SK-N-SH (cell line): ENCODE measurements around the gene CCDC187. TPM values are rescaled to one million over a fixed set of nuclear protein-coding genes. Genes with fewer than 3 reads are reported as not detected.

Experiments
- CTCF ChIA-PET: fragments of 300-600, 350-600 bp; formaldehyde crosslinking; extraction: SDS; loops from one replicate; lab custom pipeline; 2021; lab: Yijun Ruan, JAX
- POLR2A ChIA-PET: fragments of 350-600 bp; sonication (Branson Sonifier 250); formaldehyde crosslinking; extraction: SDS; loops from one replicate; lab custom pipeline; 2020; ENCODE audit warnings: antibody characterized with exemption, inconsistent platforms; lab: Yijun Ruan, JAX
- DNase-seq: peaks from one replicate; pipeline ENCODE4 v3.0.0; 2012
- H2AFZ ChIP-seq: fragments of 200-600 bp; sonication (generic); 2 replicates; pipeline ENCODE4 v1.8.1; 2016; ENCODE audit warnings: antibody characterized with exemption, mild to moderate bottlenecking, low read depth
- H3F3A ChIP-seq: fragments of 200-600 bp; sonication (generic); replicated peaks from 2 replicates; pipeline ENCODE3; 2016; ENCODE audit warnings: antibody characterized with exemption, mild to moderate bottlenecking; ENCODE audit not compliant: insufficient read depth
- H3K27ac ChIP-seq, 2 experiments: fragments of 200-500 bp in 1 of 2; fragments of 200-600 bp in 1 of 2; sonication (Bioruptor generic) in 1 of 2; sonication (generic), shearing (Covaris generic) in 1 of 2; 2 replicates each; pipeline versions ENCODE4 v1.5.1 to v1.6.1; 2014 to 2016; ENCODE audit warnings: low read depth in 2 of 2, inconsistent platforms in 1 of 2, low read length in 1 of 2, mild to moderate bottlenecking in 1 of 2, mixed read lengths in 1 of 2
- H3K27me3 ChIP-seq: fragments of 200-600 bp; sonication (generic), shearing (Covaris generic); 2 replicates; pipeline ENCODE4 v1.6.1; 2016; ENCODE audit warnings: mixed run types; ENCODE audit not compliant: insufficient read depth
- H3K36me3 ChIP-seq, 2 experiments: fragments of 200-500 bp in 1 of 2; fragments of 200-600 bp in 1 of 2; sonication (Bioruptor generic) in 1 of 2; sonication (generic) in 1 of 2; replicated peaks in 1 of 2; 2 replicates each; pipeline versions ENCODE3 to v1.5.1; 2014 to 2016; ENCODE audit warnings: low read length in 1 of 2, mild to moderate bottlenecking in 1 of 2; ENCODE audit not compliant: insufficient read depth in 2 of 2, control insufficient read depth in 1 of 2
- H3K4me1 ChIP-seq, 2 experiments: fragments of 200-500 bp in 1 of 2; fragments of 200-600 bp in 1 of 2; sonication (Bioruptor generic) in 1 of 2; sonication (generic), shearing (Covaris generic) in 1 of 2; 2 replicates each; pipeline versions ENCODE4 v1.5.1 to v1.6.1; 2014 to 2016; ENCODE audit warnings: low read depth in 1 of 2, low read length in 1 of 2, mixed run types in 1 of 2; ENCODE audit not compliant: insufficient read depth in 2 of 2, control insufficient read depth in 1 of 2
- H3K4me2 ChIP-seq: fragments of 200-600 bp; sonication (generic), shearing (Covaris generic); 2 replicates; pipeline ENCODE4 v1.6.1; 2017; ENCODE audit warnings: mixed run types
- H3K4me3 ChIP-seq, 2 experiments: fragments of 200-500 bp in 1 of 2; fragments of 200-600 bp in 1 of 2; sonication (Bioruptor generic) in 1 of 2; sonication (generic), shearing (Covaris generic) in 1 of 2; 2 replicates each; pipeline versions ENCODE4 v1.5.1 to v1.8.1; 2014 to 2016; ENCODE audit warnings: low read depth in 2 of 2, inconsistent platforms in 1 of 2, low read length in 1 of 2, mild to moderate bottlenecking in 1 of 2, mixed read lengths in 1 of 2, moderate library complexity in 1 of 2
- H3K79me2 ChIP-seq: fragments of 200-600 bp; sonication (generic); 2 replicates; pipeline ENCODE4 v1.8.1; 2017; ENCODE audit warnings: mild to moderate bottlenecking; ENCODE audit not compliant: insufficient read depth
- H3K9ac ChIP-seq: fragments of 200-600 bp; sonication (generic); 2 replicates; pipeline ENCODE4 v1.6.1; 2017; ENCODE audit warnings: mixed run types
- H3K9me2 ChIP-seq: fragments of 200-600 bp; sonication (generic); 2 replicates; pipeline ENCODE4 v1.6.1; 2017; ENCODE audit warnings: mixed run types
- H3K9me3 ChIP-seq: fragments of 200-600 bp; sonication (generic); 2 replicates; pipeline ENCODE4 v1.6.1; 2017; ENCODE audit warnings: mixed run types, mild to moderate bottlenecking, moderate library complexity
- H4K20me1 ChIP-seq: fragments of 200-600 bp; sonication (generic); 2 replicates; pipeline ENCODE4 v1.6.1; 2017; ENCODE audit warnings: mild to moderate bottlenecking, mixed run types; ENCODE audit not compliant: insufficient read depth
- FOXM1 ChIP-seq: IDR thresholded peaks from 2 replicates; pipeline ENCODE4 v1.4.0; 2012; ENCODE audit warnings: low read depth, mild to moderate bottlenecking
- GABPA ChIP-seq: IDR thresholded peaks from 2 replicates; pipeline ENCODE4 v1.4.0; 2012; ENCODE audit warnings: low read depth, mild to moderate bottlenecking
- NRF1 ChIP-seq: IDR thresholded peaks from 2 replicates; pipeline ENCODE4 v1.6.1; 2012; ENCODE audit warnings: low read depth, mild to moderate bottlenecking, low read length
- RAD21 ChIP-seq: IDR thresholded peaks from 2 replicates; pipeline ENCODE4 v1.6.1; 2012; ENCODE audit warnings: mild to moderate bottlenecking, low read length
- RCOR1 ChIP-seq: fragments of 150-350 bp; IDR thresholded peaks from 2 replicates; pipeline ENCODE4 v1.6.1; 2017; ENCODE audit warnings: antibody characterized with exemption, low read length
- RXRA ChIP-seq: IDR thresholded peaks from 2 replicates; pipeline ENCODE4 v1.4.0; 2012; ENCODE audit warnings: low read depth, mild to moderate bottlenecking, borderline replicate concordance
- TAF1 ChIP-seq: IDR thresholded peaks from 2 replicates; pipeline ENCODE4 v1.6.1; 2012; ENCODE audit warnings: low read depth, mild to moderate bottlenecking, low read length, moderate library complexity, borderline replicate concordance
- TCF12 ChIP-seq: IDR thresholded peaks from 2 replicates; pipeline ENCODE4 v1.4.0; 2012
- WGBS: methylation state at CpG from one replicate; pipeline ENCODE4 v1.1.6; 2017; ENCODE audit warnings: low lambda C conversion rate; 5-methylcytosine and 5-hydroxymethylcytosine counted together
- polyA plus RNA-seq, 3 experiments: library from polyadenylated mRNA; depleted of rRNA; stranded (reverse); fragments of >200 nt; gene quantifications; 2 replicates each; pipeline ENCODE4 v1.2.3, GENCODE V29; 2012
- TF ChIP-seq, protein P1 (sequence below): IDR thresholded peaks from 2 replicates; pipeline ENCODE4 v1.6.1; 2012; ENCODE audit warnings: mild to moderate bottlenecking, low read depth, low read length, moderate library complexity
- TF ChIP-seq, protein P2 (sequence below): IDR thresholded peaks from 2 replicates; pipeline ENCODE4; 2012
- TF ChIP-seq, protein P3 (sequence below): IDR thresholded peaks from 2 replicates; pipeline ENCODE4 v1.4.0; 2012; ENCODE audit warnings: low read depth, borderline replicate concordance
- TF ChIP-seq, protein P4 (sequence below): fragments of 150-350 bp; IDR thresholded peaks from 2 replicates; pipeline ENCODE4 v1.6.1; 2016; ENCODE audit warnings: mild to moderate bottlenecking, low read depth, low read length
- TF ChIP-seq, protein P5 (sequence below): fragments of 200-600 bp; sonication (generic); IDR thresholded peaks from 2 replicates; pipeline ENCODE4 v1.6.1; 2017; ENCODE audit warnings: antibody characterized with exemption, mild to moderate bottlenecking, moderate library complexity

The CCDC187 gene
- polyA plus RNA-seq, 1 of the 3 experiments (the other 2 are of a cell fraction), result not detected

DNA sequence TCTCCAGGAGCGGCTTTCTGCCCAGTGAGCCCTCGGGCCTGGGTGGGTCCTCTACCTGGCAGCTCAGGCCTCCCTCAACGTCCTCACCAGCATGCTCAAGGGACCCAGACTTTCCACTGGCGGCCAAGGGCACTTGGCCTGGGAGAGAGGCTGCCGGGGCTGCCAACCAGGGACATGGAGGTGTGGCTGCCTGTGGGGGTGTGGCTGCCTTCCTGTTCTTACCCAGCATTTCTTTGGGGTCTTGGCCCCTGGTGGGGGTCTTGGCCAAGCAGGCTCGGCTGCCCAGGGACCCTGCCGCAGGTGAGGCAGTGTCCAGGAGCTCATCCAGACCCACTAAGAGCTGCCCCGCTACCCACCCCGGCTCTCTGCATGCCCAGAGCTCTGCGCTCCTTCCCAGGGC is 51.0 kb downstream of the CCDC187 start:
- TF ChIP-seq GABPA (no peak), TCF12 (no peak), TAF1 (no peak), RCOR1 (no peak), NRF1 (no peak), RXRA (no peak), RAD21 (no peak), FOXM1 (no peak)
- TF ChIP-seq, protein P1, sequence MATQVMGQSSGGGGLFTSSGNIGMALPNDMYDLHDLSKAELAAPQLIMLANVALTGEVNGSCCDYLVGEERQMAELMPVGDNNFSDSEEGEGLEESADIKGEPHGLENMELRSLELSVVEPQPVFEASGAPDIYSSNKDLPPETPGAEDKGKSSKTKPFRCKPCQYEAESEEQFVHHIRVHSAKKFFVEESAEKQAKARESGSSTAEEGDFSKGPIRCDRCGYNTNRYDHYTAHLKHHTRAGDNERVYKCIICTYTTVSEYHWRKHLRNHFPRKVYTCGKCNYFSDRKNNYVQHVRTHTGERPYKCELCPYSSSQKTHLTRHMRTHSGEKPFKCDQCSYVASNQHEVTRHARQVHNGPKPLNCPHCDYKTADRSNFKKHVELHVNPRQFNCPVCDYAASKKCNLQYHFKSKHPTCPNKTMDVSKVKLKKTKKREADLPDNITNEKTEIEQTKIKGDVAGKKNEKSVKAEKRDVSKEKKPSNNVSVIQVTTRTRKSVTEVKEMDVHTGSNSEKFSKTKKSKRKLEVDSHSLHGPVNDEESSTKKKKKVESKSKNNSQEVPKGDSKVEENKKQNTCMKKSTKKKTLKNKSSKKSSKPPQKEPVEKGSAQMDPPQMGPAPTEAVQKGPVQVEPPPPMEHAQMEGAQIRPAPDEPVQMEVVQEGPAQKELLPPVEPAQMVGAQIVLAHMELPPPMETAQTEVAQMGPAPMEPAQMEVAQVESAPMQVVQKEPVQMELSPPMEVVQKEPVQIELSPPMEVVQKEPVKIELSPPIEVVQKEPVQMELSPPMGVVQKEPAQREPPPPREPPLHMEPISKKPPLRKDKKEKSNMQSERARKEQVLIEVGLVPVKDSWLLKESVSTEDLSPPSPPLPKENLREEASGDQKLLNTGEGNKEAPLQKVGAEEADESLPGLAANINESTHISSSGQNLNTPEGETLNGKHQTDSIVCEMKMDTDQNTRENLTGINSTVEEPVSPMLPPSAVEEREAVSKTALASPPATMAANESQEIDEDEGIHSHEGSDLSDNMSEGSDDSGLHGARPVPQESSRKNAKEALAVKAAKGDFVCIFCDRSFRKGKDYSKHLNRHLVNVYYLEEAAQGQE, result no peak
- TF ChIP-seq, protein P2, sequence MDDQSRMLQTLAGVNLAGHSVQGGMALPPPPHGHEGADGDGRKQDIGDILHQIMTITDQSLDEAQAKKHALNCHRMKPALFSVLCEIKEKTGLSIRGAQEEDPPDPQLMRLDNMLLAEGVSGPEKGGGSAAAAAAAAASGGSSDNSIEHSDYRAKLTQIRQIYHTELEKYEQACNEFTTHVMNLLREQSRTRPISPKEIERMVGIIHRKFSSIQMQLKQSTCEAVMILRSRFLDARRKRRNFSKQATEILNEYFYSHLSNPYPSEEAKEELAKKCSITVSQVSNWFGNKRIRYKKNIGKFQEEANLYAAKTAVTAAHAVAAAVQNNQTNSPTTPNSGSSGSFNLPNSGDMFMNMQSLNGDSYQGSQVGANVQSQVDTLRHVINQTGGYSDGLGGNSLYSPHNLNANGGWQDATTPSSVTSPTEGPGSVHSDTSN, result no peak
- TF ChIP-seq, protein P3, sequence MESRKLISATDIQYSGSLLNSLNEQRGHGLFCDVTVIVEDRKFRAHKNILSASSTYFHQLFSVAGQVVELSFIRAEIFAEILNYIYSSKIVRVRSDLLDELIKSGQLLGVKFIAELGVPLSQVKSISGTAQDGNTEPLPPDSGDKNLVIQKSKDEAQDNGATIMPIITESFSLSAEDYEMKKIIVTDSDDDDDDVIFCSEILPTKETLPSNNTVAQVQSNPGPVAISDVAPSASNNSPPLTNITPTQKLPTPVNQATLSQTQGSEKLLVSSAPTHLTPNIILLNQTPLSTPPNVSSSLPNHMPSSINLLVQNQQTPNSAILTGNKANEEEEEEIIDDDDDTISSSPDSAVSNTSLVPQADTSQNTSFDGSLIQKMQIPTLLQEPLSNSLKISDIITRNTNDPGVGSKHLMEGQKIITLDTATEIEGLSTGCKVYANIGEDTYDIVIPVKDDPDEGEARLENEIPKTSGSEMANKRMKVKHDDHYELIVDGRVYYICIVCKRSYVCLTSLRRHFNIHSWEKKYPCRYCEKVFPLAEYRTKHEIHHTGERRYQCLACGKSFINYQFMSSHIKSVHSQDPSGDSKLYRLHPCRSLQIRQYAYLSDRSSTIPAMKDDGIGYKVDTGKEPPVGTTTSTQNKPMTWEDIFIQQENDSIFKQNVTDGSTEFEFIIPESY, result no peak
- TF ChIP-seq, protein P4, sequence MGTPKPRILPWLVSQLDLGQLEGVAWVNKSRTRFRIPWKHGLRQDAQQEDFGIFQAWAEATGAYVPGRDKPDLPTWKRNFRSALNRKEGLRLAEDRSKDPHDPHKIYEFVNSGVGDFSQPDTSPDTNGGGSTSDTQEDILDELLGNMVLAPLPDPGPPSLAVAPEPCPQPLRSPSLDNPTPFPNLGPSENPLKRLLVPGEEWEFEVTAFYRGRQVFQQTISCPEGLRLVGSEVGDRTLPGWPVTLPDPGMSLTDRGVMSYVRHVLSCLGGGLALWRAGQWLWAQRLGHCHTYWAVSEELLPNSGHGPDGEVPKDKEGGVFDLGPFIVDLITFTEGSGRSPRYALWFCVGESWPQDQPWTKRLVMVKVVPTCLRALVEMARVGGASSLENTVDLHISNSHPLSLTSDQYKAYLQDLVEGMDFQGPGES, result no peak
- TF ChIP-seq, protein P5, sequence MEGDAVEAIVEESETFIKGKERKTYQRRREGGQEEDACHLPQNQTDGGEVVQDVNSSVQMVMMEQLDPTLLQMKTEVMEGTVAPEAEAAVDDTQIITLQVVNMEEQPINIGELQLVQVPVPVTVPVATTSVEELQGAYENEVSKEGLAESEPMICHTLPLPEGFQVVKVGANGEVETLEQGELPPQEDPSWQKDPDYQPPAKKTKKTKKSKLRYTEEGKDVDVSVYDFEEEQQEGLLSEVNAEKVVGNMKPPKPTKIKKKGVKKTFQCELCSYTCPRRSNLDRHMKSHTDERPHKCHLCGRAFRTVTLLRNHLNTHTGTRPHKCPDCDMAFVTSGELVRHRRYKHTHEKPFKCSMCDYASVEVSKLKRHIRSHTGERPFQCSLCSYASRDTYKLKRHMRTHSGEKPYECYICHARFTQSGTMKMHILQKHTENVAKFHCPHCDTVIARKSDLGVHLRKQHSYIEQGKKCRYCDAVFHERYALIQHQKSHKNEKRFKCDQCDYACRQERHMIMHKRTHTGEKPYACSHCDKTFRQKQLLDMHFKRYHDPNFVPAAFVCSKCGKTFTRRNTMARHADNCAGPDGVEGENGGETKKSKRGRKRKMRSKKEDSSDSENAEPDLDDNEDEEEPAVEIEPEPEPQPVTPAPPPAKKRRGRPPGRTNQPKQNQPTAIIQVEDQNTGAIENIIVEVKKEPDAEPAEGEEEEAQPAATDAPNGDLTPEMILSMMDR, result no peak
- H3K36me3 ChIP-seq, result no peaks in the 10 kb centered on the region
- H2AFZ ChIP-seq, result no peak overlapping the region
- H3K79me2 ChIP-seq, result no peaks in the 10 kb centered on the region
- no peaks in the 10 kb centered on the region for H3K27me3 ChIP-seq
- no peaks in the 10 kb centered on the region for H3F3A ChIP-seq
- peaks cover 0 to 11% of the 10 kb centered on the region in 2 experiments; a peak in 1 of 4 replicates for H3K4me1 ChIP-seq
- POLR2A ChIA-PET, result no interaction called here
- CTCF ChIA-PET, result no interaction called here
- H3K27ac ChIP-seq, result no peak overlapping the region
- no peak for DNase-seq
- H3K9ac ChIP-seq, result no peak overlapping the region
- H3K9me2 ChIP-seq, result no peaks in the 10 kb centered on the region
- H3K9me3 ChIP-seq, result no peaks in the 10 kb centered on the region
- no peaks in the 10 kb centered on the region for H4K20me1 ChIP-seq
- WGBS, result 82% methylated on average over 6 of the region's 10 CpGs
- no peak overlapping the region for H3K4me2 ChIP-seq
- no peak overlapping the region for H3K4me3 ChIP-seq
